Measurements from ENCODE around the gene TKFC.

The TKFC gene

DNA sequence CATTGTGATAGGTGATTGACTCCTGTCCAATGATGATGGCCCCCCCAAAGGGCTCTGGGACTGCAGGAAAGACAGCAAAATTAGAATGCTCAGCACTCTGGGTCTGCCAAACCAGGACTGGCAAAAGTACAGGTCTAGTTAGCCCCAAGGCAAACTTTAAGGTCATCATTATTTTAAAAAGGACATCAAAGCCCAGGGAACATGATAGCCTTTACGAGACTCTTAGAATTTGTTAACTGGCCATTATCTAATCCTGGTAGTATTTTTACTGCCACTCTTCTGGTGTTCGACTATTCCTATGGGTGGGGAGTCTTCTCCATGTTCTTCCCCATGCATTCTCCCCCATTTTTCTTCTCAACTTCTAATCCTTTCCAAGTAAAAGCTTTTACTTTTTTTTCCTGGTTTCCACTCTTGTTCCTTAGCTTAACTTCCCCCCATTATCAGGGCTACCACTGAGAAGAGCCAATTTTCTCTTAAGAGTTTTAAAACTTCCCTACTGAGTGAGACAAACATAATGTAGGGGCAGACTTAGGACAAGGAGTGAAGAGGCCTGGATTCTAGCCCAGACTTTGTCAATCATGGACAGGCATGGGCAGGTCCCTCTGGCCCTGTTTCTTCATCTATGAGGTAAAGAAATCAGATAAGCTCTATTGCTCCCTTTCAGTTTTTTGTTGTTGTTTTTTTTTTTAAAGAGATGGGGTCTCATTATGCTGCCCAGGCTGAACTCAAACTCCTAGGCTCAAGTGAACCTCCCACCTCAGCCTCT, 7.2 kb upstream of the TKFC start:
- DNase-seq: no peak

DNA sequence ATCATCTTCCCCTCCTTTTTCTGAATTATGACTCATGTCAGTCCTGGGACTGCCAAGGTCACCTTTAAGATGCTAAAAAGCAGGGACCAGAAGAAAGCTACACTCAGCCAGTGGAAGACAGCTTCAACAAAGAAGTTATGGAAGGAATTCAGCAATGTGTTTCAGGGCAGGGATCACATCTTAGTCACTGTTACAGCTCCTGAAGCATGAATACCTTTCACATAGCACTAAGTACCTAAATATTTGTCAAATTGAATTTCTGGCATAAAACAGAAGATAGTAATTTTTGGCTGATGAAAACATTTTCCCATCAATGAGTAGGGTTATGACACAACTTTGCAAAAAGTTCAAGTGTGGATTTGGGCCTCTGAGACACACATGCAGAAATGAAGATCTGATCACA, 5.4 kb upstream of the TKFC start:
- no peak for DNase-seq

GRCh38 chr11:61328351-61328750, 4.7 kb upstream of the TKFC start:
- DNase-seq: no peak

GRCh38 chr11:61329871-61330270, 3.2 kb upstream of the TKFC start:
- DNase-seq: no peak

GRCh38 chr11:61331651-61332050, 1.4 kb upstream of the TKFC start:
- DNase-seq: no peak

- peak; percentile 11 to 22 for DNase-seq
These were observed 689 bp upstream of the TKFC start for GRCh38 chr11:61332281-61332796.

DNA sequence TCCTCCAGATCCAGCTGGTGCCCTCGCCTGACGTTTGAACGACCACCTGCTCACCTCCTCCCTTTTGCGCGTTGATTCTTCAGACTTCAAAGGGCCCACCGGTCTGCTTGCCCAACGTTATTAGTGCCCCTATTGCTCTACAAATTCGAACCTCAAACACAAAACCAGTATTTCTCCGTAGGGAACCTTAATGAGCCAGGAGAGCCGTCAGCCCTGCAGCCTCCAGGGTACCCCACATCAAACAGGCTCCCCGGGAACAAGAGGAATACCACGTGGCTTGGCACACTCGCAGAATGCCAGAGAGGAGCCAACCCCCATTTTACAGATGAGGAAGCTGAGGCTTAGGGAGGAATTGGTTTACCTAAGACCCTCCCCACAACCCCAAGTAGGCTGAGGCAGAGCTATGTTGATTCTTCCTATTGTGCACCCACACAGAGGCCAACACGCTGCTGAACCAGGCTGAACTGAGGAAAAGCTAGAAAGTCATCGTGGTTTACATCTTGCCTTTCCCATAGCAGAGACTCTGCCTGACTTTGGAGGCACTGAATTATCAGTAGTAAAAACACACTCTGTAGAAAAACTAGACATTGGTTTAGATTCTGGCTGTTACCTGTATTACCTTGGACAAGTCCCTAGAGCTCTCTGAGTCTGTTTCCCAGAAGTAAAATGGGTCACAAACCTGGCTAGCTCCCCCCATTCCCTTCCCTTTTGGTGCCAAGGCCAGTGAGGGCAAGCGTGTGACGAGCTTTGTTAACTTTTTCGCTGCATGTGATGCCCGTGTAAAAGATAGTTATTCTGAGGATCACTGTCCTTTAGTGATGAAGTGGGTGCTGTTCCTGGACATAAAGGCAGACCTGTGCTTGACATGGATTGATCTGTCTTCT, 764 bp downstream of the TKFC start:
- peak; percentile 23 to 36 for DNase-seq

DNA sequence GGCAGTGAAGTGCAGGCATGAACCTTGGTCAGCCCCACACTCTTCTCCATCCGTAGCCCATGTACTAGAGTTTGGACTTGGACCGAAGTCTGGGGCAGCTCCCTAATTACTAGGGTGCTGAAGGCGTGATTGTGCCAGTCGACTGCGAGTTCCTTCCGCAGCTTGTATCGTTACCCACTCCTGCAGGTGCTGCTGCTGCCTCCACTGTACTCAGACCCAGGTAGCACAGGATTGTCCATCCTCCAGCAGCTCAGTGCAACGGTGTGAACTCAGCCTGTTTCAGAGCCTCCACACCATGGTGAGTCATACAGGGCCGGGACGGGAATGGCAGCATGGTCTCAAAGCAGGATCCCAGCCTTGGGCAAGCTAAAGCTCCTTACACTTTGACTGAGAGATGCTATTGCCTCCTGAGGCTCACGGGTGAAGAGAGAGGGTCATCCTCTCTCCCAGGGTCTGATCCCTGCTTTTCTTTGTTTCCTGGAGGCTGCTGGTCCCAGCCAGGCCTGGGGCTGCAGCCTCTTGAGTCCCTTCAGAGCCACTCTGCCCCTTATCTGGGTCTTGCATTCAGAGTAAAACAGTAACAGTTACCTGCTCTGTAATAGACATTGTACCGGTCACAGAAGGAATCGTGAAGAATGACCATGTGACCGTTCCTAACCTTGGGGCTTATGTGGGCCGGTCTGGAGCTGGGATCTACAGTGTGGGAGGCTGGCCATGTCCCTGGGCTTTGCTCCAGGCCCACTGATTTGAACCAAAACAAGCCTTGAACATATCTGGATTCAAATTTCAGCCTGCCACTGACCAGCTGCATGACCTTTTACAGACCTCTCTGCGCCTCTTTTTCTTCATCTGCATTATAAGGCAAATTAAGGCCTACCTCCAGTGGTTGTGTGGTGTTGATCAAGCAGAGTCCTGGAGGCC, 1.7 kb downstream of the TKFC start:
- no peak for DNase-seq

GRCh38 chr11:61335355-61335710, 2.3 kb downstream of the TKFC start:
- DNase-seq: no peak

DNA sequence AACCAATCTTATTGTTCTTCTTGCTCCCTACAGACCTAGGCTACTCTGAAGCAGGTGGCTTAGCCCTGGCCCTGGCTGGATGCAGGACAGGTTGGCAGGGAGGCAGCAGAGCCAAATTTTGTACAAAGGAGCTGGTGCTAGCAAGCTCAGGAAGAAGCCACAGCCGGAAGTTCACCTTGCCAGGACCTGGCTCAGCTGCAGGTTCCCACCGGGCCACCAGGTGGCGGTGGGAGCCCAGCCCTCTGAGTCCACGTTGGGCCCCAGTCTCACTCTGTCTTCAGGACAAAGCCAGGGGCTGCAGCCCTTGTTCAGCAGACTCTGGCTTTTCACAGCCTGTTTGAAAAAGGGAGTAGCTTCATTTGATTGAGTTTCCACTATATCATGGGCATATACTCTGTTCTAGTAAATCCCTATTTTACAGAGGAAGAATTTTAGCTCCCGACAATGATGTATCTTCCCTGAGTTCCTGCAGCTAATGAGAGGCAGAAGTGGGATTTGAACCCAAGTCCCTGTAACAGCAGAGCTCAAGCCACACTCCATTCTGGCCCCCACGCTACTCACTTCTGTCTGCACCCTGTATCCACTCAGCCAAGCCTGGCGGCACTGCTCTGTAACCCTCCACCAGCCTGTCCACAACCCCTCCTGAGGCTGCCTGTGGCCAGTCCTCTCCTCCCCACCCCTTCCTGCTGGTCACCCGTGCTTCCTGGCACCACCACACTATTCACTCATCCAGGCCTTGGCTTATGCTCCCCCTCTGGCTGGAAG, 3.3 kb downstream of the TKFC start:
- DNase-seq: peak; percentile 83 to 86

DNA sequence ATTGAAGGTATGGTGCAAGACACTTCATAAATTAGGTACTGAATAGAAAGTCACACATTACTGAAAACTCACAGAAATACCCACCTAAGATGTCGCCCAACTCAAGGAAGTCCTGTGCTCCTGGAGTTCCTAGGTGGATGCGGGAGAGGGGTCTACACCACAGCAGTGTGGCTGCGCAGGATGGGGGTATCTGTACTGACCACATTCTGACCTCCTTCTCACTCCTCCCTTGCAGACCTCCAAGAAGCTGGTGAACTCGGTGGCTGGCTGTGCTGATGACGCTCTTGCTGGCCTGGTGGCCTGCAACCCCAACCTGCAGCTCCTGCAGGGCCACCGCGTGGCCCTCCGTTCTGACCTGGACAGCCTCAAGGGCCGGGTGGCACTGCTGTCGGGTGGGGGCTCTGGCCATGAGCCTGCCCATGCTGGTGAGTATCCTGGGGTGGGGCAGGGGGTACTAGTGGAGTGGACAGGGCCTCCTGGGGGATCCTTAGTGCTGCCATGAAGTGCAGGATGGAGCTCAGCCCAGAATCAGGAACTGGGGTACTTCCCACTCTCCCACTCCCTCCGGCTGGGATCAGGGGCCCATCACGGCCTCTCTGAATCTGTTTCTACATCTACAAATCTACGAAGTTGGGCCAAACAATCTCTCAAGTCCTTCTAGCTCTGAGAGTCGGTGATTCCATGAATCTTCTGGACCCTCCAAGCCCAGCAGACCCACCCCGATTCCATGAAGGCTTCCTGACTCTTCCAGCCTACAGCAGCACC, 4.9 kb downstream of the TKFC start:
- no peak for DNase-seq

DNA sequence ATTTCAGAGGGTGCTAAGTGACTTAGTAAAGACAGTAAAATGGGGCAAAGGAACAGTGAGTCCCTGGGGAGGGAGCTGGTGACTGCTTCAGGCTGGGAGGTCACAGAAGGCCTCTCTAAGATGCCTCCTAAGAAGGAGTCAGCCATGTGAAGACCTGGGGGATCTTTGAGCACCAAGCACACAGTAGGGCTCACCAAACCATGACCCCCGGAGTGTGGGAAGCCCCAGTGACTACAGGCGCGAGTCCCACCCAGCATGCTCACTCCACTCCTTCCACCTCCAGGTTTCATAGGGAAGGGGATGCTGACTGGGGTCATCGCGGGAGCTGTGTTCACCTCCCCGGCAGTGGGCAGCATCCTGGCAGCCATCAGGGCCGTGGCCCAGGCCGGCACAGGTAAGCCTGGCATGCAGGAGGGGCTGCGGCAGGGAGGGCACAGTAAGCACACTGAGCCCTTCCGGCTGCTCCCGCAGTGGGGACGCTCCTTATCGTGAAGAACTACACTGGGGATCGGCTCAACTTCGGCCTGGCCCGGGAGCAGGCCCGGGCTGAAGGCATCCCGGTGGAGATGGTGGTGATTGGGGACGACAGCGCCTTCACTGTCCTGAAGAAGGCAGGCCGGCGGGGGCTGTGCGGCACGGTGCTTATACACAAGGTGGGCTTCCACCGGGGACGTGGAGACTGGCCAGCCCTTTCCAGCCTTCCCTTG, 5.9 kb downstream of the TKFC start:
- DNase-seq: no peak

GRCh38 chr11:61339490-61339878, 6.5 kb downstream of the TKFC start:
- DNase-seq: no peak

GRCh38 chr11:61340979-61341378, 8.0 kb downstream of the TKFC start:
- no peak for DNase-seq

DNA sequence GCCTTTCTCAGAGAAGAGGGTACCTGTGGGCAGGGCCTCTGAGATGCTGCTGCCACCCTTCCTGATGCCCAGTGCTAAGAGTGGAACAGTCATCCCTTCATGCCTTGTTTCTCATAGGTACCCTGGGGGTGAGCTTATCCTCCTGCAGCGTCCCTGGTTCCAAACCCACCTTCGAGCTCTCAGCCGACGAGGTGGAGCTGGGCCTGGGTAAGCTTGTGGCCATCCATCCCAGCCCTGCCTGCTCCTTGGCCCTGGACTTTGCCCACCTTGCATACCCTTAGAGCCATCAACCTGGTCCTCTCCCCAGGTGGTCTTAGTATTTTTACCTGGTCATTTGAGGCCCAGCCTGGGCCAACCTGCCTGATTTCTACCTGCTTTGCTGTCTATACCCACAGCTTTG, 8.7 kb downstream of the TKFC start:
- no peak for DNase-seq

GRCh38 chr11:61342207-61342803, 9.3 kb downstream of the TKFC start:
- DNase-seq: no peak

- no peak for DNase-seq
These were observed 11.0 kb downstream of the TKFC start for GRCh38 chr11:61343792-61344745.

DNA sequence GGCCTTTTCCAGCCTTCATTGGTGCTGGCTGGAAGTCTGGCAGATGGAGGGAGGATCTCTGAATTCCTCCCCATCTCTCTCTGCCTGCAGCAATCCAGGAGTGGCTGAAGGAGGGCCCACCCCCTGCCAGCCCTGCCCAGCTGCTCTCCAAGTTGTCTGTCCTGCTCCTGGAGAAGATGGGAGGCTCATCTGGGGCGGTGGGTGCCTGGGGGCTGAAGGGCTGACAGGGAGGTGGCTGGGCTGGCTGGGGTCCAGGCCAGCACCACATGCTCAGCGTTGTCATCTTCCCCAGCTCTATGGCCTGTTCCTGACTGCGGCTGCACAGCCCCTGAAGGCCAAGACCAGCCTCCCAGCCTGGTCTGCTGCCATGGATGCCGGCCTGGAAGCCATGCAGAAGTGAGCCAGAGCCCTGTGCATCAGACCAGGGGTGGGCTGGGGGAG, 12.2 kb downstream of the TKFC start:
- DNase-seq: no peak

Data from stimulated activated CD4-positive, alpha-beta T cell treated with anti-CD3 and anti-CD28 coated beads, Interleukin-2, amount 100 ng/mL, for 24 hours (primary cell).